Measurements from ENCODE around the gene NPC1. TPM values are rescaled to one million over a fixed set of nuclear protein-coding genes. Genes with fewer than 3 reads are reported as not detected.

Gene NPC1
- total RNA-seq, 1 donor from 2014 or later: 36.5 TPM

DNA sequence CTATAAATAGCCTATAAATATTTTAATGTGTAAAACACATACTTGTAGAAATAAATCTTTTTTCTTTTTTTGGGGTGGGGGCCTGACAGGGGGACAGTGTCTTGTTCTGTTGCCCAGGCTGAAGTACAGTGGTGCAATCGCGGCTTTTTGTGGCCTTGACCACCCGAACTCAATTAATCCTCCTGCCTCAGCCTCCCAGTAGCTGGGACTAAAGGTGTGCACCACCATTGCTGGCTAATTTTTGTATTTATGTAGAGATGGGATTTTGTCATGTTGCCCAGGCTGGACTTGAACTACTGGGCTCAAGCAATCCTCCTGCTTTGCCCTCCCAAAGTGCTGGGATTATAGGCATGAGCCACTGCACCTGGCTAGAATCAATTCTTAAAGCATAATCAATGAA lies 37.6 kb downstream of the NPC1 start:
- Mint-ChIP-seq H3K4me1 (no peaks in the 10 kb centered on the region), H3K27me3 (no peaks in the 10 kb centered on the region), H3K36me3 (ENCODE audit: low read depth) (peaks cover 76% of the 10 kb centered on the region), H3K4me3 (no peak overlapping the region), H3K9me3 (no peaks in the 10 kb centered on the region), H3K27ac (no peak overlapping the region)
- DNase-seq (no peak), ATAC-seq (ENCODE audit: low read depth) (no peak)
- ChIA-PET CTCF (no interaction called here), POLR2A (no interaction called here)
- TF ChIP-seq, protein P1, sequence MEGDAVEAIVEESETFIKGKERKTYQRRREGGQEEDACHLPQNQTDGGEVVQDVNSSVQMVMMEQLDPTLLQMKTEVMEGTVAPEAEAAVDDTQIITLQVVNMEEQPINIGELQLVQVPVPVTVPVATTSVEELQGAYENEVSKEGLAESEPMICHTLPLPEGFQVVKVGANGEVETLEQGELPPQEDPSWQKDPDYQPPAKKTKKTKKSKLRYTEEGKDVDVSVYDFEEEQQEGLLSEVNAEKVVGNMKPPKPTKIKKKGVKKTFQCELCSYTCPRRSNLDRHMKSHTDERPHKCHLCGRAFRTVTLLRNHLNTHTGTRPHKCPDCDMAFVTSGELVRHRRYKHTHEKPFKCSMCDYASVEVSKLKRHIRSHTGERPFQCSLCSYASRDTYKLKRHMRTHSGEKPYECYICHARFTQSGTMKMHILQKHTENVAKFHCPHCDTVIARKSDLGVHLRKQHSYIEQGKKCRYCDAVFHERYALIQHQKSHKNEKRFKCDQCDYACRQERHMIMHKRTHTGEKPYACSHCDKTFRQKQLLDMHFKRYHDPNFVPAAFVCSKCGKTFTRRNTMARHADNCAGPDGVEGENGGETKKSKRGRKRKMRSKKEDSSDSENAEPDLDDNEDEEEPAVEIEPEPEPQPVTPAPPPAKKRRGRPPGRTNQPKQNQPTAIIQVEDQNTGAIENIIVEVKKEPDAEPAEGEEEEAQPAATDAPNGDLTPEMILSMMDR (IDR thresholded peaks at IDR 0.05): no peak
- intact Hi-C loops (cut with micrococcal nuclease): no loop called here

DNA sequence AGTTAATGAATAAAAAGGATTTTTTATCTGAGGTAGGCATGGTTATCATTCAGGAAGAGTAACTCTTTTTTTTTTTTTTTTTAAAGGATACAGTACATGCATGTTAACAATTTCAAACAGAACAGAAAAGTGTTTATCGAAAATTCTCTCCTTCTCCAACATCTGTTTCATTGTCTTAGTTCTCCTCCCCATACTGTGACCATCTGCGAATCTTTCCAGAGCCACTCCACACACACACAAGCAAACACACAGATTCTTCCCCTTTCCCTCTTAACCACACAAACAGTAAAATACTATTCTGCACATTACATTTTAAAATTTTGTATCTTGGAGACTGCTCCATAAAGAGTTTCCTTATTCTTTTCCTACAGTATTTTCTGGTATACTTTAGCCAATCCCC lies 38.0 kb downstream of the NPC1 start:
- Mint-ChIP-seq H3K27me3 (no peaks in the 10 kb centered on the region), H3K4me1 (no peaks in the 10 kb centered on the region), H3K27ac (no peak overlapping the region), H3K9me3 (no peaks in the 10 kb centered on the region), H3K4me3 (no peak overlapping the region), H3K36me3 (ENCODE audit: low read depth) (peaks cover 76% of the 10 kb centered on the region)
- intact Hi-C loops (cut with micrococcal nuclease): no loop called here
- TF ChIP-seq, protein P1 (IDR thresholded peaks at IDR 0.05): no peak
- no peak for DNase-seq
- ChIA-PET POLR2A (interaction anchor here (0.7 kb wide), 1 partner anchor 87 kb away, joined by 3 read pairs; no protein-coding TSS in a partner anchor), CTCF (no interaction called here)
- ATAC-seq (ENCODE audit: low read depth): no peak

DNA sequence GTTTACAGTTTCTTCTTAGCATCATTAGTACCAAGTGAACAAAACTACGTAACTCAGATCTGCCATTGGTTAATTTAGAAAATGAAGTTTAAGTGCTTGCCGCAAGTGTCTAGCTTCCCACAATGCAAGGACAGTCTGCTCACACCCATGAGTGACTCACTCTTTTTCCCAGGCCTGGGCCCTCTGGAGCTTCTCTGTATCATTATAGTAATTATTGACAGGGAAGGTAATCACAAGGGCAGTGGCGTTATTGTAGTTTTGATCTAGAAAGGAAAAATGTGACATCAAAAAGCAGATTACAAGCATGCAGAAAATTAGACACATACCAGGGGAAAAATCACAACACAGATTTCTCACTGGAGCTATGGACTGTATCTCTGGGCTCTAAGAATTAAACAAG lies 38.5 kb downstream of the NPC1 start:
- ChIA-PET POLR2A (interaction anchor here (0.7 kb wide), 1 partner anchor 87 kb away, joined by 3 read pairs; no protein-coding TSS in a partner anchor), CTCF (no interaction called here)
- TF ChIP-seq, protein P1 (IDR thresholded peaks at IDR 0.05): no peak
- Mint-ChIP-seq H3K36me3 (ENCODE audit: low read depth) (peaks cover 75% of the 10 kb centered on the region), H3K4me1 (no peaks in the 10 kb centered on the region), H3K27me3 (no peaks in the 10 kb centered on the region), H3K9me3 (no peaks in the 10 kb centered on the region), H3K4me3 (no peak overlapping the region), H3K27ac (no peak overlapping the region)
- no peak for DNase-seq
- ATAC-seq (ENCODE audit: low read depth): no peak
- intact Hi-C loops (cut with micrococcal nuclease): no loop called here

DNA sequence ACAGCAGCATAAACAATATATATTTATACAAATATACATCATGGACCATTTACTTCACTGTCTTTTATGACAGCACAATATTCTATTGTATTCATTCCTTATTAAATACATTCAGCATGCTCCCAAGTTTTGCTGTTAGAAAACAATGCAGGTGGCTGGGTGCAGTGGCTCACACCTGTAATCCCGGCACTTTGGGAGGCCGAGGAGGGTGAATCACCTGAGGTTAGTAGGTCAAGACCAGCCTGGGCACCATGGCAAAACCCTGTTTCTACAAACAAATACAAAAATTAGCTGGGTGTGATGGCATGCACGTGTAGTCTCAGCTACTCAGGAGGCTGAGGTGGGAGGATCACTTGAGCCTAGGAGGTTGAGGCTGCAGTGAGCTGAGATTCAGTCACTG lies 39.0 kb downstream of the NPC1 start:
- Mint-ChIP-seq H3K9me3 (no peaks in the 10 kb centered on the region), H3K4me1 (peaks cover 2% of the 10 kb centered on the region), H3K27ac (no peak overlapping the region), H3K27me3 (no peaks in the 10 kb centered on the region), H3K4me3 (no peak overlapping the region), H3K36me3 (ENCODE audit: low read depth) (peaks cover 75% of the 10 kb centered on the region)
- CTCF ChIA-PET: no interaction called here
- POLR2A ChIA-PET: no interaction called here
- DNase-seq: no peak
- TF ChIP-seq, protein P1 (IDR thresholded peaks at IDR 0.05): no peak
- intact Hi-C loops (cut with micrococcal nuclease): no loop called here
- ATAC-seq (ENCODE audit: low read depth): no peak

DNA sequence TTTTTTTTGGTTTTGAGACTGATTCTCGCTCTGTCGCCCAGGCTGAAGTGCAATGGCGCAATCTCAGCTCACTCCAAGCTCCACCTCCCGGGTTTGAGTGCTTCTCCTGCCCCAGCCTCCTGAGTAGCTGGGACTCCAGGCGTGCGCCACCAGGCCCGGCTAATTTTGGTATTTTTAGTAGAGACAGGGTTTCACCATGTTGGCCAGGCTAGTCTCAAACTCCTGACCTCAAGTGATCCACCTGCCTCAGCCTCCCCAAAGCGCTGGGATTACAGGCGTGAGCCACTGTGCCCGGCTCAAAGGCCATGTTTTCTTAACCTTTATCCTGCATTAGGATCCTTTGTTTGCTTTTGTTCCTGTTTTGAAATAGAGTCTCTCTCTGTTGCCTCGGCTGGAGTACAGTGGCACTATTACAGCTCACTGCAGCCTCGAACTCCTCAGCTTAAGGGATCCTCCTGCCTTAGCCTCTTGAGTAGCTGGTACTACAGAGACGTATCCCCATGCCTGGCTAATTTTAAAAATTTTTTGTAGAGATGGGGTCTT lies 41.0 kb downstream of the NPC1 start:
- ATAC-seq (ENCODE audit: low read depth): no peak
- H3K27ac Mint-ChIP-seq: no peak overlapping the region
- H3K4me1 Mint-ChIP-seq: peaks cover 19% of the 10 kb centered on the region
- H3K27me3 Mint-ChIP-seq: no peaks in the 10 kb centered on the region
- ChIA-PET POLR2A (interaction anchor here (0.7 kb wide), 1 partner anchor 379 kb away, joined by 3 read pairs; no protein-coding TSS in a partner anchor), CTCF (no interaction called here)
- intact Hi-C loops (cut with micrococcal nuclease): no loop called here
- H3K36me3 Mint-ChIP-seq (ENCODE audit: low read depth): peaks cover 70% of the 10 kb centered on the region
- no peak overlapping the region for H3K4me3 Mint-ChIP-seq
- no peak for DNase-seq
- TF ChIP-seq, protein P1 (IDR thresholded peaks at IDR 0.05): no peak
- H3K9me3 Mint-ChIP-seq: no peaks in the 10 kb centered on the region

All from activated B cell treated with CpG ODN at 0.5 μM for 24 hours (primary cell).